Measurements from ENCODE around the gene EIF3A. TPM values are rescaled to one million over a fixed set of nuclear protein-coding genes. Genes with fewer than 3 reads are reported as not detected.

Gene EIF3A
- total RNA-seq, 4 donors from 2014 or later = 105 to 138 (median 121) TPM

- 0 to 1% methylated on average over 29 to 41 of the region's 48 CpGs for WGBS, 2 donors
- intact Hi-C loops (cut with DNase I; ENCODE audit: low total_unique reads) = no loop called here
- TF ChIP-seq CTCF (IDR thresholded peaks at IDR 0.05) (no peak), POLR2A (IDR thresholded peaks at IDR 0.05) (peak in 1 of 2 donors; percentile 22)
- DNase-seq (ENCODE audit: low spot score in 2 of 2) = peak; percentile 64 to 95
- H3K4me3 ChIP-seq (ENCODE audit: low read depth, poor library complexity, severe bottlenecking) = peak overlapping the region; percentile 71
Measured at GRCh38 chr10:119079599-119080520, 757 bp downstream of the EIF3A start.

DNA sequence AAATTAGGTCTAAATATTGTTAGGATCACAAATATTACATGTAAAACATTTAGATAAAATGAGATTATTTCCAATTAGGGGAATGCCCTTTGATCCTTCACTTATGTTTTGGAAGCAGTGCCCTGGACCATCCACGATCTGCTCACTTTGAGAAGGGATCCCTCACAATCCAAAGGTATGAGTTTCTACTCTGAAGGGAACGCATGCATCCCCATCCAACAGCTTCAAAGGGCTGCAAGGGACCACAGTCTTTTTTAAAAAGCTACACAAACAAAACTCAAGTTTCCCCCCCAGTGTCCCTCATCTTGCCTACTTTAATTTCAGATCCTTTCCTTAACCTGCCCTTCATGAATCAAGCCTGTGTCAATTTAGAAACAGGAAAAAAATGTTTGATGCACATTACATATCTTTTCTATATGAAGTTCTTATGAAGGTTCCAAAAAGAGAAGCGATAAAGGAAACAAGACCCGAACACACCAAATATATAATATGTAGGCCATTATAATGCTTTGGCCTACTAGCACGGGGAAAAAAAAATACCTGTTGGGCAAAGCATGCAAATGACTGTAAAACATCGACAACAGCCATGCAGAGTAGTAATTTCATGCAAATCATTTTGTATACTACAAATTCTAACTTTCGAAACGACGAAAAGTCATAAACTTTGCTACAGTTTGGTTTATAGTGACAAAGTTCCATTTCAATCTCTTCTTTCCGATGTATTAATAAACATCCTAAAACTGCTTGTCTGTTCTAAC, 2.0 kb downstream of the EIF3A start:
- DNase-seq (ENCODE audit: low spot score in 2 of 2) = no peak
- TF ChIP-seq POLR2A (IDR thresholded peaks at IDR 0.05) (no peak), CTCF (IDR thresholded peaks at IDR 0.05) (no peak)
- intact Hi-C loops (cut with DNase I; ENCODE audit: low total_unique reads) = no loop called here
- WGBS, 2 donors = 22 to 24% methylated on average over 10 of the region's 10 CpGs
- no peak overlapping the region for H3K4me3 ChIP-seq (ENCODE audit: low read depth, poor library complexity, severe bottlenecking)

- WGBS, 2 donors = 70 to 77% methylated on average over 6 of the region's 6 CpGs
- TF ChIP-seq POLR2A (IDR thresholded peaks at IDR 0.05) = no peak
- TF ChIP-seq CTCF (IDR thresholded peaks at IDR 0.05) = no peak
- no peak for DNase-seq (ENCODE audit: low spot score in 2 of 2)
- no peak overlapping the region for H3K4me3 ChIP-seq (ENCODE audit: low read depth, poor library complexity, severe bottlenecking)
- intact Hi-C loops (cut with DNase I; ENCODE audit: low total_unique reads) = no loop called here
Measured at GRCh38 chr10:119073584-119073983, 7.0 kb downstream of the EIF3A start.

DNA sequence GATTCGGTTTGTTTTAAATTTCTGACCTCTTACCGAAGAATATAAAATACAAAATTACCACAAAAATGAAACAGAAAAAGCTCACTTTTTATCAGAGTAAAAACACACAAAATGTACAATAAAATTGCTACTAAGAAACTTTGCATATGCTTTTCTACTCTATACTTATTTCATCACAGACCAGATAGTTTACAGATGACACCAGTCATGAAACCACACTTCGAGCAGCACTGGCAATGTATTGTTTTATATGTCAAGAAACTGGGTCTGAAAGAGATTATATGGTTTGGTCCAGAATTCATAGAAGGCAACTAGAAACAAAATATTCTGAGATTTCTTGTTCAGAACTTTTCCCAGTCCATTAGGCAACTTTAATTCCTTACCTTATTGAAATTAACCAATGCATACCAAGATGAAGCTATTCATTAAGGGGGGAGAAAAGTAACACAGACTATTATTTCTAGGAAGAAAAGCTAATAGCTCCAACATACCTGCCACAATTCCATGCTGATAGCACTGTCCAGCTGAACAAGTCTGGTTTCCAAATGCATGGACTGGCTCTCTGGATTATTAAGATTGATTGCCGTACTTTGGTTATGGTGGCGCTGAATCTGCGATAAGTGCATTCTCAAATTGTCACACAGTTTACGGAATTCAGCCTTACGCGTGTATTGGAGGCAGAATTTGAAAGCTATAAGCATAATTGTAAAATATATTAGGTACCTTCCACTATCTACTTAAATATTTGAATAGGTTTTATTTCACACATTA, 10.0 kb downstream of the EIF3A start:
- intact Hi-C loops (cut with DNase I; ENCODE audit: low total_unique reads) = no loop called here
- TF ChIP-seq CTCF (IDR thresholded peaks at IDR 0.05) (no peak), POLR2A (IDR thresholded peaks at IDR 0.05) (no peak)
- H3K4me3 ChIP-seq (ENCODE audit: low read depth, poor library complexity, severe bottlenecking) = no peak overlapping the region
- 93 to 96% methylated on average over 9 of the region's 9 CpGs for WGBS, 2 donors
- DNase-seq (ENCODE audit: low spot score in 2 of 2) = no peak

DNA sequence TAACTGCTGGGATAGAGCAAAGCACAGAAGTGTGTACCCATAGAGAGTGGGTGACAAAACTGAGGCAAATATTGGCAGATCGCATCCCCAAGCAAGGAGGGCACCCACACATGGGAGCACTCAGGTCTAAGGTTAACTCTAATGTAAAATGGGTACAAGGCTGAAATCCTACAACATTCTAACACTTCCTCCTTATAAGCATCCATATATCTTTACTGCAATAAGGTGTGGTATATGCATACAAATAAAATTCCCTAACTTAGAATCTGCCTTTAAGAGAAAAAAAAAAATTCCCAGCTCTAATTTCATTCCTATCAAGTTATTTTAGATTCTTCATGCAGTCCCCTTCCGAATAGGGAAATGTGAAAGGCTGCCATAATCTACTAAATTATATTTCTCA, 18.7 kb downstream of the EIF3A start:
- TF ChIP-seq POLR2A (IDR thresholded peaks at IDR 0.05) (no peak), CTCF (IDR thresholded peaks at IDR 0.05) (no peak)
- DNase-seq (ENCODE audit: low spot score in 2 of 2) = no peak
- no peak overlapping the region for H3K4me3 ChIP-seq (ENCODE audit: low read depth, poor library complexity, severe bottlenecking)
- WGBS, 2 donors = 90 to 92% methylated on average over 2 of the region's 2 CpGs
- intact Hi-C loops (cut with DNase I; ENCODE audit: low total_unique reads) = no loop called here
